Mesenchymal stem cell (in vitro differentiated cells and primary cell): ENCODE measurements around the gene ANKFY1.

Experiments
- DNase-seq: peaks from one replicate; pipeline ENCODE4 v3.0.0-alpha.2; 2013
- H2AFZ ChIP-seq: one replicate; pipeline ENCODE4 v1.6.1; 2013; ENCODE audit warnings: low read depth, mild to moderate bottlenecking, control low read depth, inconsistent platforms, low read length, moderate library complexity
- H2AK5ac ChIP-seq: 2 replicates; pipeline ENCODE4 v1.6.1; 2013; ENCODE audit warnings: low read length, moderate library complexity, mild to moderate bottlenecking, inconsistent platforms; ENCODE audit not compliant: severe bottlenecking
- H2BK120ac ChIP-seq: one replicate; pipeline ENCODE4 v1.6.1; 2013; ENCODE audit warnings: low read depth, mild to moderate bottlenecking, inconsistent platforms, low read length, moderate library complexity
- H2BK12ac ChIP-seq, 2 experiments: one replicate each; pipeline ENCODE4 v1.6.1; 2013; ENCODE audit warnings: inconsistent platforms in 2 of 2, low read length in 2 of 2, mild to moderate bottlenecking in 2 of 2, moderate library complexity in 2 of 2, control low read depth in 1 of 2
- H2BK15ac ChIP-seq: one replicate; pipeline ENCODE4 v1.6.1; 2013; ENCODE audit warnings: mild to moderate bottlenecking, low read depth, inconsistent platforms; ENCODE audit not compliant: poor library complexity, severe bottlenecking
- H2BK5ac ChIP-seq: 2 replicates; pipeline ENCODE4 v1.6.1; 2013; ENCODE audit warnings: low read depth, mild to moderate bottlenecking, low read length, control low read depth, inconsistent platforms; ENCODE audit not compliant: poor library complexity, severe bottlenecking
- H3K14ac ChIP-seq, 2 experiments: one replicate each; pipeline ENCODE4 v1.6.1; 2013; ENCODE audit warnings: inconsistent platforms in 2 of 2, low read length in 2 of 2, control low read depth in 1 of 2, mild to moderate bottlenecking in 1 of 2, moderate library complexity in 1 of 2
- H3K18ac ChIP-seq, 2 experiments: one replicate each; pipeline ENCODE4 v1.6.1; 2013; ENCODE audit warnings: inconsistent platforms in 2 of 2, low read length in 2 of 2, control low read depth in 1 of 2, low read depth in 1 of 2, mild to moderate bottlenecking in 1 of 2
- H3K23ac ChIP-seq, 2 experiments: one replicate each; pipeline ENCODE4 v1.6.1; 2013; ENCODE audit warnings: inconsistent platforms in 2 of 2, low read length in 2 of 2, mild to moderate bottlenecking in 2 of 2, moderate library complexity in 2 of 2, control low read depth in 1 of 2
- H3K27ac ChIP-seq: 2 replicates; pipeline ENCODE4 v1.5.1; 2013; ENCODE audit warnings: mild to moderate bottlenecking, moderate library complexity, low read length, control low read depth, inconsistent platforms; ENCODE audit not compliant: poor library complexity, severe bottlenecking
- H3K27me3 ChIP-seq, 2 experiments: 2 replicates each; pipeline versions ENCODE4 v1.6.1 to v1.7.0; 2013; ENCODE audit warnings: low read length in 2 of 2, mild to moderate bottlenecking in 2 of 2, moderate library complexity in 2 of 2, control low read depth in 1 of 2, inconsistent platforms in 1 of 2; ENCODE audit not compliant: control insufficient read depth in 1 of 2, insufficient read depth in 1 of 2
- H3K36me3 ChIP-seq, 2 experiments: 2 replicates each; pipeline versions ENCODE4 v1.6.1 to v1.7.0; 2013; ENCODE audit warnings: low read length in 2 of 2, control low read depth in 1 of 2, inconsistent platforms in 1 of 2, low read depth in 1 of 2, mild to moderate bottlenecking in 1 of 2; ENCODE audit not compliant: insufficient read depth in 2 of 2, control insufficient read depth in 1 of 2
- H3K4ac ChIP-seq, 2 experiments: one replicate each; pipeline ENCODE4 v1.6.1; 2013; ENCODE audit warnings: inconsistent platforms in 2 of 2, low read length in 2 of 2, mild to moderate bottlenecking in 2 of 2, moderate library complexity in 2 of 2, control low read depth in 1 of 2, low read depth in 1 of 2
- H3K4me1 ChIP-seq: 2 replicates; pipeline ENCODE4 v1.6.1; 2013; ENCODE audit warnings: low read depth, low read length, control low read depth; ENCODE audit not compliant: control insufficient read depth, insufficient read depth
- H3K4me2 ChIP-seq: 2 replicates; pipeline ENCODE4 v1.6.1; 2013; ENCODE audit warnings: low read length, mild to moderate bottlenecking, inconsistent platforms; ENCODE audit not compliant: poor library complexity, severe bottlenecking
- H3K4me3 ChIP-seq, 2 experiments: 2 replicates each; pipeline versions ENCODE4 v1.5.1 to v1.7.0; 2013; ENCODE audit warnings: low read length in 2 of 2, mild to moderate bottlenecking in 2 of 2, control low read depth in 1 of 2, low read depth in 1 of 2; ENCODE audit not compliant: insufficient read depth in 1 of 2
- H3K79me1 ChIP-seq: replicated peaks from 2 replicates; pipeline ENCODE4 v1.6.1; 2013; ENCODE audit warnings: mild to moderate bottlenecking, control low read depth, low read length, inconsistent platforms; ENCODE audit not compliant: poor library complexity, severe bottlenecking
- H3K9ac ChIP-seq: 2 replicates; pipeline ENCODE4 v1.7.0; 2013; ENCODE audit warnings: mild to moderate bottlenecking, low read length, moderate library complexity
- H3K9me3 ChIP-seq: 2 replicates; pipeline ENCODE4 v1.7.0; 2013; ENCODE audit warnings: mild to moderate bottlenecking, low read length; ENCODE audit not compliant: control insufficient read depth
- H4K8ac ChIP-seq: one replicate; pipeline ENCODE4 v1.6.1; 2013; ENCODE audit warnings: inconsistent platforms, mild to moderate bottlenecking, low read length, moderate library complexity
- H4K91ac ChIP-seq: one replicate; pipeline ENCODE4 v1.6.1; 2013; ENCODE audit warnings: mild to moderate bottlenecking, low read length, inconsistent platforms
- WGBS: methylation state at CpG from one replicate; pipeline ENCODE4 v1.1.7; 2013; ENCODE audit warnings: mixed read lengths; 5-methylcytosine and 5-hydroxymethylcytosine counted together

The ANKFY1 gene

GRCh38 chr17:4188076-4188475 lies 75.7 kb downstream of the ANKFY1 start:
- no peak overlapping the region for H4K91ac ChIP-seq
- no peak overlapping the region for H3K4ac ChIP-seq
- H3K79me1 ChIP-seq = peaks cover 16% of the 10 kb centered on the region
- no peaks in the 10 kb centered on the region for H3K9me3 ChIP-seq
- no peak overlapping the region for H3K4me2 ChIP-seq
- H3K4me1 ChIP-seq = peaks cover 11% of the 10 kb centered on the region
- H3K4me3 ChIP-seq = no peak overlapping the region
- H3K18ac ChIP-seq = no peak overlapping the region
- H3K14ac ChIP-seq = peak overlapping the region in 1 of 2 experiments; percentile 84
- peaks cover 48 to 84% of the 10 kb centered on the region in 2 experiments for H3K36me3 ChIP-seq
- H2BK120ac ChIP-seq = no peak overlapping the region
- WGBS = 99% methylated on average over 9 of the region's 9 CpGs
- no peak overlapping the region for H2AFZ ChIP-seq
- no peaks in the 10 kb centered on the region for H3K27me3 ChIP-seq
- H4K8ac ChIP-seq = no peak overlapping the region
- H3K9ac ChIP-seq = no peak overlapping the region
- no peak overlapping the region for H3K27ac ChIP-seq
- no peak overlapping the region for H2BK5ac ChIP-seq
- no peak overlapping the region for H2BK15ac ChIP-seq
- peak overlapping the region in 1 of 2 experiments; percentile 6 for H2BK12ac ChIP-seq
- peak overlapping the region in 1 of 2 experiments; percentile 83 for H3K23ac ChIP-seq
- no peak overlapping the region for H2AK5ac ChIP-seq
- DNase-seq = no peak

- H3K14ac ChIP-seq = no peak overlapping the region
- no peak overlapping the region for H4K91ac ChIP-seq
- no peak overlapping the region for H3K9ac ChIP-seq
- no peak for DNase-seq
- H2BK15ac ChIP-seq = no peak overlapping the region
- H3K4me3 ChIP-seq = no peak overlapping the region
- H3K4me1 ChIP-seq = peaks cover 12% of the 10 kb centered on the region
- WGBS = 86% methylated on average over 6 of the region's 6 CpGs
- no peaks in the 10 kb centered on the region for H3K27me3 ChIP-seq
- no peak overlapping the region for H2AFZ ChIP-seq
- no peak overlapping the region for H2BK120ac ChIP-seq
- no peak overlapping the region for H3K18ac ChIP-seq
- no peak overlapping the region for H2AK5ac ChIP-seq
- peaks cover 16% of the 10 kb centered on the region for H3K79me1 ChIP-seq
- no peak overlapping the region for H3K4me2 ChIP-seq
- H4K8ac ChIP-seq = no peak overlapping the region
- no peak overlapping the region for H3K27ac ChIP-seq
- H2BK12ac ChIP-seq = no peak overlapping the region
- no peak overlapping the region for H3K23ac ChIP-seq
- H2BK5ac ChIP-seq = no peak overlapping the region
- H3K36me3 ChIP-seq = peaks cover 51 to 86% of the 10 kb centered on the region in 2 experiments
- no peak overlapping the region for H3K4ac ChIP-seq
- no peaks in the 10 kb centered on the region for H3K9me3 ChIP-seq
Measured at GRCh38 chr17:4187076-4187475, 76.7 kb downstream of the ANKFY1 start.

GRCh38 chr17:4186357-4186881 lies 77.4 kb downstream of the ANKFY1 start:
- Histone ChIP-seq H3K9ac (no peak overlapping the region), H3K18ac (no peak overlapping the region), H2AK5ac (no peak overlapping the region), H3K79me1 (peaks cover 16% of the 10 kb centered on the region), H4K91ac (no peak overlapping the region), H3K27ac (no peak overlapping the region), H3K14ac (no peak overlapping the region), H3K27me3 (no peaks in the 10 kb centered on the region), H3K9me3 (no peaks in the 10 kb centered on the region), H3K23ac (no peak overlapping the region), H2BK12ac (no peak overlapping the region), H3K4ac (no peak overlapping the region), H2BK15ac (no peak overlapping the region), H3K4me1 (peaks cover 14% of the 10 kb centered on the region), H2BK120ac (no peak overlapping the region), H3K36me3 (peaks cover 57 to 93% of the 10 kb centered on the region in 2 experiments), H2BK5ac (no peak overlapping the region), H3K4me2 (no peak overlapping the region), H2AFZ (no peak overlapping the region), H3K4me3 (no peak overlapping the region), H4K8ac (no peak overlapping the region)
- DNase-seq = no peak
- WGBS = 69% methylated on average over 8 of the region's 8 CpGs

GRCh38 chr17:4185656-4186055 lies 78.1 kb downstream of the ANKFY1 start:
- Histone ChIP-seq H4K91ac (no peak overlapping the region), H3K23ac (no peak overlapping the region), H3K79me1 (peaks cover 15% of the 10 kb centered on the region), H3K9ac (no peak overlapping the region), H4K8ac (no peak overlapping the region), H2BK12ac (no peak overlapping the region), H3K4me1 (peaks cover 17% of the 10 kb centered on the region), H2AFZ (no peak overlapping the region), H3K14ac (no peak overlapping the region), H3K4me3 (no peak overlapping the region), H3K4ac (no peak overlapping the region), H2BK15ac (no peak overlapping the region), H2BK5ac (no peak overlapping the region), H3K27ac (no peak overlapping the region), H3K18ac (no peak overlapping the region), H3K36me3 (peaks cover 59 to 96% of the 10 kb centered on the region in 2 experiments), H3K4me2 (no peak overlapping the region), H3K9me3 (no peaks in the 10 kb centered on the region), H3K27me3 (no peaks in the 10 kb centered on the region), H2AK5ac (no peak overlapping the region), H2BK120ac (no peak overlapping the region)
- no peak for DNase-seq
- 99% methylated on average over 12 of the region's 15 CpGs for WGBS
